Panc1 (cell line): ENCODE results near the gene DNAAF6. TPM values are rescaled to one million over a fixed set of nuclear protein-coding genes. Genes with fewer than 3 reads are reported as not detected.

Experiments used
- ATAC-seq: fragments of 200-7000 bp; cut with Tn5 transposase; 2 replicates; pipeline ENCODE4 v1.9.1; 2020; ENCODE audit warnings: mild to moderate bottlenecking, moderate library complexity
- BruUV-seq: library from RNA; stranded (reverse); fragments of 400-500 nt; replicated peaks from 2 replicates; lab custom pipeline; 2021; lab: Mats Ljungman, UMichigan
- CTCF ChIA-PET: fragments of 300-600 bp; sonication (Branson Sonifier 250); formaldehyde crosslinking; loops from one replicate; lab custom pipeline; 2022; ENCODE audit warnings: antibody characterized with exemption; lab: Charles Lee
- POLR2A ChIA-PET: fragments of 300-600 bp; sonication (Branson Sonifier 250); formaldehyde crosslinking; loops from one replicate; lab custom pipeline; 2022; ENCODE audit warnings: antibody characterized with exemption; lab: Charles Lee
- DNase-seq: peaks from one replicate; pipeline ENCODE4 v3.0.0-alpha.2; 2010; ENCODE audit warnings: low read depth, low spot score
- H3K27ac ChIP-seq: 2 replicates; pipeline ENCODE4 v1.5.1; 2011; ENCODE audit warnings: mild to moderate bottlenecking, low read length, inconsistent platforms
- H3K27me3 ChIP-seq: fragments of 200-500 bp; sonication (Bioruptor generic); 2 replicates; pipeline ENCODE4 v1.6.0; 2014; ENCODE audit warnings: low read length, inconsistent platforms; ENCODE audit not compliant: control insufficient read depth, insufficient read depth
- H3K36me3 ChIP-seq: fragments of 200-500 bp; sonication (Bioruptor generic); 2 replicates; pipeline ENCODE4 v1.5.1; 2014; ENCODE audit warnings: inconsistent platforms, mild to moderate bottlenecking, low read length, moderate library complexity; ENCODE audit not compliant: control insufficient read depth, insufficient read depth
- H3K4me1 ChIP-seq: 2 replicates; pipeline ENCODE4 v1.5.1; 2011; ENCODE audit warnings: inconsistent platforms, mild to moderate bottlenecking, low read length, moderate library complexity; ENCODE audit not compliant: control insufficient read depth, insufficient read depth
- H3K4me3 ChIP-seq, 2 experiments: 2 replicates each; pipeline ENCODE4 v1.5.1; 2011 to 2012; ENCODE audit warnings: low read depth in 2 of 2, low read length in 2 of 2, mild to moderate bottlenecking in 2 of 2, inconsistent platforms in 1 of 2, moderate library complexity in 1 of 2
- H3K9me3 ChIP-seq: fragments of 200-500 bp; sonication (Bioruptor generic); 2 replicates; pipeline ENCODE4 v1.5.1; 2014; ENCODE audit warnings: low read depth, mild to moderate bottlenecking, inconsistent platforms, low read length, moderate library complexity; ENCODE audit not compliant: control insufficient read depth, insufficient read depth
- POLR2AphosphoS5 ChIP-seq: IDR thresholded peaks from 2 replicates; pipeline ENCODE4 v1.6.1; 2012; ENCODE audit warnings: mild to moderate bottlenecking, low read depth, low read length, moderate library complexity
- SIN3A ChIP-seq: IDR thresholded peaks from 2 replicates; pipeline ENCODE4 v1.6.1; 2012; ENCODE audit warnings: low read depth, mild to moderate bottlenecking, low read length, moderate library complexity, borderline replicate concordance; ENCODE audit not compliant: insufficient read depth
- TCF7L2 ChIP-seq: IDR thresholded peaks from 2 replicates; pipeline ENCODE4 v1.6.1; 2011; ENCODE audit warnings: mild to moderate bottlenecking, low read depth, low read length, inconsistent platforms
- in situ Hi-C: cut with HindIII; loops from 2 replicates; pipeline ENCODE4 v1.10.0; 2016; ENCODE audit warnings: low sequenced_read_pairs, low pct_unique_long_range_greater_than_20kb
- intact Hi-C: fragments of 100-400 bp; cut with micrococcal nuclease; formaldehyde crosslinking; loops from one replicate; pipeline ENCODE4 v1.10.0; 2022; ENCODE audit not compliant: unreplicated experiment
- total RNA-seq: library from RNA; stranded (reverse); gene quantifications from one replicate; pipeline ENCODE4 v1.2.1, GENCODE V29; 2021; ENCODE audit not compliant: unreplicated experiment
- TF ChIP-seq, protein P1 (sequence below): fragments of 450-650 bp; IDR thresholded peaks from 2 replicates; pipeline ENCODE4 v1.5.1; 2017; ENCODE audit warnings: mild to moderate bottlenecking
- TF ChIP-seq, protein P2 (sequence below), 2 experiments: IDR thresholded peaks; 2 replicates each; pipeline ENCODE4 v1.6.1; 2011 to 2012; ENCODE audit warnings: low read depth in 2 of 2, control low read depth in 1 of 2, low read length in 1 of 2, mild to moderate bottlenecking in 1 of 2, moderate library complexity in 1 of 2; ENCODE audit not compliant: insufficient read depth in 1 of 2

The DNAAF6 gene
- total RNA-seq, 1 experiment from 2014 or later = not detected

DNA sequence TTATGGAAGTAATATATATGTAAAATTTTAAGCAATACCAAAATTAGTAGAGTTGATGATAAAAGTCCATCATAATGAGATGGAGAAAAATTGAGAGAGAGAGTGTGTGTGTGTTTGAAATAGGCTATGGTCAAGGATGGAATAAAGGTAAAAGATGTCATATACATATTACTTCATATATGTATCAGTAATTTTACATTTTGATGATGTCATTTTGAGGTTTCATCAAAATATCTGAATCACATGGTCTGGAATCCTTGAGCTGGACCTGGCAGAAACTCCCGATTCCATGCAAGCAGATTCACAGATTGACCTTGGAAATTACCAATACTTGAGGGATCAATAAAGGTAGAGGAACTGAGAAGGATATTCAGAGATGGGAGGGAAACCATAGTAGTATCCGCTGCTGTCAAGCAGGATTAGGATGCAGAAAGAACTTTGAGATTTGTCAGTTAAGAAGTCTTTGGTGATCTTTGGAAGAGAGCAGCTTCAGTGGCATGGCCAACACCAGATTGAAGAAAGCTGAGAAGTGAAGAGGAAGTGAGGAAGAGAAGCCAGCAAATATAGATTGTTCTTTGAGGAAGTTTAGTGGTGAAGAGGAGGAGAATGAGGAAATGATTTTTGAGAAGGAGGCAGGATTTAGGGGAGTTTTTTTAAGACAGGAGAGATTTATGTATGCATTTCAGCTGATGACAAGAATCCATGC, 21.5 kb downstream of the DNAAF6 start:
- in situ Hi-C loops (no loop called here), intact Hi-C loops (no loop called here)
- Histone ChIP-seq H3K36me3 (no peaks in the 10 kb centered on the region), H3K27ac (no peak overlapping the region), H3K4me1 (no peaks in the 10 kb centered on the region), H3K9me3 (no peaks in the 10 kb centered on the region), H3K4me3 (no peak overlapping the region), H3K27me3 (peaks cover 3% of the 10 kb centered on the region; the same call in 1 of the 2 replicates)
- no peak for ATAC-seq
- no peak for TF ChIP-seq TCF7L2
- TF ChIP-seq POLR2AphosphoS5 = no peak
- TF ChIP-seq, protein P1, sequence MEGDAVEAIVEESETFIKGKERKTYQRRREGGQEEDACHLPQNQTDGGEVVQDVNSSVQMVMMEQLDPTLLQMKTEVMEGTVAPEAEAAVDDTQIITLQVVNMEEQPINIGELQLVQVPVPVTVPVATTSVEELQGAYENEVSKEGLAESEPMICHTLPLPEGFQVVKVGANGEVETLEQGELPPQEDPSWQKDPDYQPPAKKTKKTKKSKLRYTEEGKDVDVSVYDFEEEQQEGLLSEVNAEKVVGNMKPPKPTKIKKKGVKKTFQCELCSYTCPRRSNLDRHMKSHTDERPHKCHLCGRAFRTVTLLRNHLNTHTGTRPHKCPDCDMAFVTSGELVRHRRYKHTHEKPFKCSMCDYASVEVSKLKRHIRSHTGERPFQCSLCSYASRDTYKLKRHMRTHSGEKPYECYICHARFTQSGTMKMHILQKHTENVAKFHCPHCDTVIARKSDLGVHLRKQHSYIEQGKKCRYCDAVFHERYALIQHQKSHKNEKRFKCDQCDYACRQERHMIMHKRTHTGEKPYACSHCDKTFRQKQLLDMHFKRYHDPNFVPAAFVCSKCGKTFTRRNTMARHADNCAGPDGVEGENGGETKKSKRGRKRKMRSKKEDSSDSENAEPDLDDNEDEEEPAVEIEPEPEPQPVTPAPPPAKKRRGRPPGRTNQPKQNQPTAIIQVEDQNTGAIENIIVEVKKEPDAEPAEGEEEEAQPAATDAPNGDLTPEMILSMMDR = no peak
- TF ChIP-seq, protein P2, sequence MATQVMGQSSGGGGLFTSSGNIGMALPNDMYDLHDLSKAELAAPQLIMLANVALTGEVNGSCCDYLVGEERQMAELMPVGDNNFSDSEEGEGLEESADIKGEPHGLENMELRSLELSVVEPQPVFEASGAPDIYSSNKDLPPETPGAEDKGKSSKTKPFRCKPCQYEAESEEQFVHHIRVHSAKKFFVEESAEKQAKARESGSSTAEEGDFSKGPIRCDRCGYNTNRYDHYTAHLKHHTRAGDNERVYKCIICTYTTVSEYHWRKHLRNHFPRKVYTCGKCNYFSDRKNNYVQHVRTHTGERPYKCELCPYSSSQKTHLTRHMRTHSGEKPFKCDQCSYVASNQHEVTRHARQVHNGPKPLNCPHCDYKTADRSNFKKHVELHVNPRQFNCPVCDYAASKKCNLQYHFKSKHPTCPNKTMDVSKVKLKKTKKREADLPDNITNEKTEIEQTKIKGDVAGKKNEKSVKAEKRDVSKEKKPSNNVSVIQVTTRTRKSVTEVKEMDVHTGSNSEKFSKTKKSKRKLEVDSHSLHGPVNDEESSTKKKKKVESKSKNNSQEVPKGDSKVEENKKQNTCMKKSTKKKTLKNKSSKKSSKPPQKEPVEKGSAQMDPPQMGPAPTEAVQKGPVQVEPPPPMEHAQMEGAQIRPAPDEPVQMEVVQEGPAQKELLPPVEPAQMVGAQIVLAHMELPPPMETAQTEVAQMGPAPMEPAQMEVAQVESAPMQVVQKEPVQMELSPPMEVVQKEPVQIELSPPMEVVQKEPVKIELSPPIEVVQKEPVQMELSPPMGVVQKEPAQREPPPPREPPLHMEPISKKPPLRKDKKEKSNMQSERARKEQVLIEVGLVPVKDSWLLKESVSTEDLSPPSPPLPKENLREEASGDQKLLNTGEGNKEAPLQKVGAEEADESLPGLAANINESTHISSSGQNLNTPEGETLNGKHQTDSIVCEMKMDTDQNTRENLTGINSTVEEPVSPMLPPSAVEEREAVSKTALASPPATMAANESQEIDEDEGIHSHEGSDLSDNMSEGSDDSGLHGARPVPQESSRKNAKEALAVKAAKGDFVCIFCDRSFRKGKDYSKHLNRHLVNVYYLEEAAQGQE (IDR thresholded peaks at IDR 0.05; ENCODE audit: insufficient read depth in 1 of 2, low read depth in 2 of 2, low read length in 1 of 2) = no peak
- TF ChIP-seq SIN3A = no peak
- no peak for DNase-seq
- ChIA-PET POLR2A (no interaction called here), CTCF (no interaction called here)
- no TSS peak for BruUV-seq

DNA sequence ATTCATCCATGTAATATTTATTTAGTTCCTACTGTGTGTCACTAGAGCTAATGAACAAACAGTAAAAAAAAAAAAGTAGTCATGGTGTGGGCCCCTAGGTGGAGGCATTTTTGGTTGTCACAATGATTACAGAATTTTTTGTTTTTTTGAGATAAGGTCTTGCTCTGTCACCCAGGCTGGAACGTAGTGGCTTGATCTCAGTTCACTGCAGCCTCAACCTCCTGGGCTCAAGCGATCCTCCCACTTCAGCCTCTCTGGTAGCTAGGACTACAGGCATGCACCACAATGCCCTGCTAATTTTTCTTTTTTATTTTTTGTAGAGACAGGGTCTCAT, 22.0 kb downstream of the DNAAF6 start:
- in situ Hi-C loops (no loop called here), intact Hi-C loops (no loop called here)
- ChIA-PET POLR2A (no interaction called here), CTCF (no interaction called here)
- no TSS peak for BruUV-seq
- DNase-seq (no peak), ATAC-seq (no peak)
- TF ChIP-seq, protein P1 = no peak
- TF ChIP-seq SIN3A (no peak), POLR2AphosphoS5 (no peak), TCF7L2 (no peak)
- TF ChIP-seq, protein P2 (IDR thresholded peaks at IDR 0.05; ENCODE audit: insufficient read depth in 1 of 2, low read depth in 2 of 2, low read length in 1 of 2) = no peak
- H3K27me3 ChIP-seq = peaks cover 3% of the 10 kb centered on the region; the same call in 1 of the 2 replicates
- no peaks in the 10 kb centered on the region for H3K9me3 ChIP-seq
- H3K4me3 ChIP-seq = no peak overlapping the region
- H3K4me1 ChIP-seq = no peaks in the 10 kb centered on the region
- no peaks in the 10 kb centered on the region for H3K36me3 ChIP-seq
- no peak overlapping the region for H3K27ac ChIP-seq
